NCI-H345 (cell line): ENCODE results near the gene TSPAN4.

Experiments
- DNase-seq: peaks from one replicate; lab custom pipeline; 2025; lab: John Stamatoyannopoulos, UW

TSPAN4 gene

GRCh38 chr11:911031-911889 is 68.6 kb downstream of the TSPAN4 start:
- DNase-seq, result peak; percentile 45

- no peak for DNase-seq
Observed at GRCh38 chr11:911890-912219, 69.2 kb downstream of the TSPAN4 start.

GRCh38 chr11:912266-912665 is 69.6 kb downstream of the TSPAN4 start:
- DNase-seq, result no peak

- DNase-seq, result no peak
Observed at GRCh38 chr11:913043-913442, 70.4 kb downstream of the TSPAN4 start.

GRCh38 chr11:914204-914603 is 71.6 kb downstream of the TSPAN4 start:
- DNase-seq, result no peak

GRCh38 chr11:914747-915501 is 72.3 kb downstream of the TSPAN4 start:
- no peak for DNase-seq
